HuH-7 (cell line): ENCODE data around the gene TPM4.
"Not testable (repeated sequence)": the region's sequence is repeated elsewhere in the genome, so short reads cannot be mapped to it uniquely, and the experiment has no call there.

Experiments
- DNase-seq: peaks from one replicate; pipeline ENCODE4 v3.0.0; 2011; ENCODE audit warnings: low spot score

TPM4 gene

DNA sequence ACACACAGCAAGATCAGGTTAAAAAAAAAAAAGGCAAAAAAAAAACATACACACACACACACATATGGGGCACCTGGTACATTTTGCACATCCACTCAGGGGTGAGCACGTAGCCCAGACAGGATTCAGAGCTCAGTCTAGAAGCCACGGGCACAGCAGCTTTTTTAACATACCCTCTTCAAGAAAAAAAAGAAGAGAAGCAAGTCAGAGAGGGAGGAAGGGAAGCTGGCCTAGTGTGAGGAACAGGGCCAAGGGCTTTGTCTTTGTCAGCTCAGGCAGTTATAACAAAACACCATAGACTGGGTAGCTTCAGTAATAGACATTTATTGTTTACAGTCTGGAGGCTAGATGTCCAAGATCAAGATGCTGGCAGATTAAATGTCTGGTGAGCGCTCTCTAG lies 2.3 kb upstream of the TPM4 start:
- no peak for DNase-seq

GRCh38 chr19:16074488-16075365 lies 1.6 kb upstream of the TPM4 start:
- DNase-seq, result no peak

DNA sequence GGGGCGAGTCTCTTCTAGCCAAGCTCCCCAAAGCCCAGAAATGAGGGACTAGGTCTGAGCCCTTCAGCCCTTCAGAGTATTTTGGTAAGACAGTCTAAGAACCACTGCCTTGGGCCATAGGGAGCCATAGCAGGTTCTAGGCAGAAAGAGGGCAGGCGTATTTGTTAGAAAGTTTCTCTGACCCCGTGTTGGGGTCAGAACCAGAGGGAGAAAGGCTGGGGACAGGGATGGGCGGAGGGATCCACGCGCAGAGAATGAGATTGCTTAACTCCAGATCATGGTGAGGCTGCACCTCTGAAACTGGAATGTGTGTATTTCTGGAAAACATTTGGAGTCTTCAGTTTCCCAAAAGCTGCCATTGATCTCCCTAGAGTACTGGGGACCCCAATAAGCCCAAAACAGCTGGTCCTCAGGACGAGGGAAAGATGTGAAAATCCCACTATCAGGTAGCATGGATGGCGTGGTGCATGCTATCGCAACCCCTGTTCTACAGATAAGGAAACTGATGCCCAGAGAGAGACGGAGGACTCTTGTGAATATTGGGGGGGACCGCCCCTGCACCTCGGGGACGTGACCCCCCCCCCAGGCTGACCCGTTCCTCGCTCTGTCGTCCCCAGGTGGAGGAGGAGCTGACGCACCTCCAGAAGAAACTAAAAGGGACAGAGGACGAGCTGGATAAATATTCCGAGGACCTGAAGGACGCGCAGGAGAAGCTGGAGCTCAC lies 703 bp upstream of the TPM4 start:
- DNase-seq, result no peak

GRCh38 chr19:16076958-16077611 lies 790 bp downstream of the TPM4 start:
- no peak for DNase-seq

DNA sequence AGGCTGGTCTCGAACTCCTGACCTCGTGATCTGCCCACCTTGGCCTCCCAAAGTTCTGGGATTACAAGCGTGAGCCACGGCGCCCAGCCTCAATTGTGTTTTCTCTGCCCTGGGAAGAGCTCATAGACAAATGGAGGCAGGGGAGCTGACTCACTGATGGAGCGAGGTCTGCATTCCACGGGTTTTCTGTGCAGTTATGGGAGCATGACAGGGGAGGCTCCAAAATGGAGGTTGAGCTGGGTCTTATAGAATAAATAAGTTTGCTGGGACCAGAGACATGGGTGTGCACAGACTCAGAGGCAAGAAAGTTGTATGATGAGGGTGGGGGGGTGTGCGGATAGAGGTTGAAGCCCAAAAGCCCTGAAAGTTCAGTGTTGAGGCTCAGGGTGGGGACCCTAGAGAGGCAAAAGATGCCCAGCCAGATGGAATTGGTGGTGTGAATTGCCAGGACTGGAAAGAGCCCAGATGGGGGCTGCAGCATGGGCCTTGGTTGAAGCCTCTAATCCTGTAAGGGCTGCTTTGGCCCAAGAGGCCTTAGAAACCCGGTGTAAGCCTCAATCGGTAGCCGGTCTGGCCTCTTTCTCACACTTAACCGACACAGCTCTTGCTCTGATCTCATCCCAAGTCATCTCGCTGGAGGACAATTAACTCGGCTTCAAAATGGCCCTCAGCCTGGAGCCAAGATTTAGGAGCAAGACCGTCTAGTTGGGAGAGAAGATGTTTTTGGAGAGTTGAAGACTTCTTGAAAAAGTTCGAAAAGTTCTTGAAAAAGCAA lies 1.9 kb downstream of the TPM4 start:
- no peak for DNase-seq

DNA sequence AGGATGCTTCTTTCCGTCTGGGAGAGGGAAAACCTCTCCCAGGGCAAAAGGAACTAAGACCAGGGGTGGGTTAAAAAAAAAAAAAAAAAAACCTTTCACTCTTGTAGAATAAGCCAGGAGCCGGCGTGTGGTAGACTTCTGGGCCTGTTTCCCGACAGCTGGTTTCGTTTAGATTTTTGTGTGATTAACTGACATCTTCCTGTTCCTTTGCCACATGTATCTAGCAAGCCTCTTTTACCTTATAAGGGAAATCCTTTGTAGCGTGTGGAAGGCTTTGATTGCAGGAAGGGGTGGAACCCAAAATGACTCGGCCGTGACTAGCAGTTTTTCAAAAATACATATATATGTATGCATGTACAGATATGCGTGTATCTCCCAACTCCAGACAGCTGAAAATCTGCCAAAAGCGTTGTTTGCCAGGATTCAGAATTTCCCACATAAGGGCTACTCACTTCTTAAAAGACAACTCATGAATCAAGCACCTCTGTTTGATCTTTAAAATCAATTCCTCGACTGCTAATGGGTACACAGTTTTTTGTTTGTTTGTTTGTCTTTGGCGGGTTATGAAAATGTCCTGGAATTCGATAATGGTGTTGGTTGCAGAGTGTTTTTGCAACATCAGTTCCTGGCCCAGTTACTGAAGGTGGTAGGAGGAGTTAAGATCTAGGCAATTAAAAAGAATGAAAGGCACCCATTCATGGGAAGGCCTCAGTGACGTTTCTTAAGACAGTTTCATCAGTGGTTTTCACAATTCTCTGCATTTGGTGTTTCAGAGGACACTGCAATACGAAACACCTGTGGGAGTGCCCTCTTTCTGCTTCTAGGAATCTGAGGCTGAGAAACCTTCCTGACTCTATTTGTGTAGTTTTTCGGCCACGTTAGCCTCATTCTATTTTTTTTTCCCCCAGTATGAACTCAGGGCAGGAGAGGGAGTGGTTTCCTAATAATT lies 2.7 kb downstream of the TPM4 start:
- DNase-seq, result no peak

GRCh38 chr19:16084067-16084685 lies 7.9 kb downstream of the TPM4 start:
- DNase-seq, result no peak

DNA sequence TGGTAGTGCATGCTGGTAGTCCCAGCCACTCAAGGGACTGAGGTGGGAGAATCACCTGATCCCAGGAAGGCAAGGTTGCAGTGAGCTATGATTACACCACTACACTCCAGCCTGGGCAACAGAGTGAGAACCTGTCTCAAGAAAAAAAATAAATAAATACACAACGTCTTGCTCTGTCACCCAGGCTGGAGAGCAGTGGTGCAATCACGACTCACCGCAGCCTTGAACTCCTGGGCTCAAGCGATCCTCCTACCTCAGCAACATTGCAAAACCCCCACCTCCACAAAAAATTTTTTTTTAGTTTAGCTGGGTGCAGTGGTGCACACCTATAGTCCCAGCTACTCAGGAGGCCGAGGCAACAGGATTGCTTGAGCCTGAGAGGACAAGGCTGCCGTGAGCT lies 8.8 kb downstream of the TPM4 start:
- DNase-seq, result no peak

DNA sequence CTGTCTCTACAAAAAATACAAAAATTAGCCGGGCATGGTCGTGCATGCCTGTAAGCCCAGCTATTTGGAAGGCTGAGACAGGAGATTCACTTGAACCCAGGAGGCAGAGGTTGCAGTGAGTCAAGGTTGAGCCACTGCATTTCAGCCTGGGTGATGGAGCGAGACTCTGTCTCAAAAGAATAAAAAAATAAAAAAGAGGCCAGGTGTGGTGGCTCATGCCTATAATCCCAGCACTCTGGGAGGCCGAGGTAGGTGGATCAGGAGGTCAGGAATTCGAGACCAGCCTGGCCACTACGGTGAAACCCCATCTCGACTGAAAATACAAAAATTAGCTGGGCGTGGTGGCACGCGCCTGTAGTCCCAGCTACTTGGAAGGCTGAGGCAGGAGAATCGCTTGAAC lies 11.1 kb downstream of the TPM4 start:
- not testable (repeated sequence) for DNase-seq

GRCh38 chr19:16087940-16088339 lies 11.6 kb downstream of the TPM4 start:
- DNase-seq, result no peak

DNA sequence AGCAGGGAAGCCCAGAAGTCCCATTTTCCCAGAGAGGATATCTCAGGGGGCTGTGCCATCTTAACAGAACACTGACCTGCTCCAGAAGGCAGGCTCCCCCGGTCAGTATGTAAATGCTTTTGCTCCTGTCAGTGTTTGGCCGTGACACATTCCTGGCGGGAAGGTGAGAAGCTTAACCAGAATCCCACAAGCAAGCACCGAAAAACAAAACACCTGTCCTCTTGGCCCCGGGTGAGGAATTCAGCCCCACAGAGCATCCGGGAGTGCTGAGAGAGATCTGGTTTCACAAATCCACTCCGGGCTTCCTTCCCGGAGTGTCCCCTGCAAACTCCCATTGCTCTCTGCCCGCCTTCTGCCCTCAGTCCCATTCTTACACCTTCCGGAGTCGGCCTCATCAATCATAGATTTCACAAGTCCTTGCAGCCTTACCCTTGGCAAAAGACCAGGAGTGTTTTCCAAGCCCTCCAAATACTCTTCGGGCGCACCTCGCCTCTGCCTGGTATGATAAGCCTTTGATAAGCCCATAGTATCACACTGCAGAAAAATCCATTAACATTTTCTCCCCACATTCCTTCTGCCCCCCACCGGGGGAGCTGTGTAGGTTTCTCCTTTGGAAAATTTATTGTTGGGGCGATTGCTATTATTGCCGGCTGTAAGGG lies 12.2 kb downstream of the TPM4 start:
- DNase-seq, result no peak

DNA sequence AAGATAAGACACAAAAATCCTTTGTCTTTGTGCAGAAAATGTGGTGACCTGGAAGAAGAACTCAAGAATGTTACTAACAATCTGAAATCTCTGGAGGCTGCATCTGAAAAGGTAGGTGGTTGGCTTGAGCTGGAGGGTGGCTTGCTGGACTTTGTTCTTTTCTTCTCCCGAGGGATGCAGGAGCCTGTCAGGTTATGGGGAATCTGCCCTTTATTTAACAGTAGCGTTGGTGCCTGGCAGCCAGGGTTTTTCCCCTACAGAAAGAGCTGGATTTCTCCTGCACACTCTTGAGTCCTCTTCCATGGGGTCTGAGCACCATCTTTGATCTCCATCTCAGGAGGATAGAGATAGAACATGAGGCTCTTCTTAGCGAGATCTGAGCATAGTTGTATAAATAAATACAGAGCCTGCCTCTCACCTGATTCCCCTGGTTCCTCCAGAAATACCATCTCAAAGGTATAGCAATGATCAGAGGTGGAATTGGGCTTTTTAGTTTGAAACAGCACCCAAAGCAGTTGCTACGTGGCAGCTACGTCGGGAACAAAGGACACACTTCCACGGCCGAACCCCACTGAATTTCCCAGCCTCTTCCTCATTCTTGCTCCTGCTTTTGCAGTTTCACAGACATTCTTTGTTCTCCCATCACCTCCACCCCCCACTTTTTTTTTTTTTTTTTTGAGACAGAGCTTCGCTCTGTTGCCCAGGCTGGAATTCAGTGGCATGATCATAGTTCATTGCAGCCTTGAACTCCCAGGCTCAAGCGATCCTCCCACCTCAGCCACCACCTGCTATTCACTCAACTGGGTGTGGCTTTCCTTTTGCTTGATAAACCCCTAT lies 12.9 kb downstream of the TPM4 start:
- no peak for DNase-seq

- DNase-seq, result no peak
These were observed 15.5 kb downstream of the TPM4 start for GRCh38 chr19:16091546-16092475.

GRCh38 chr19:16094360-16095070 lies 18.2 kb downstream of the TPM4 start:
- DNase-seq, result no peak

DNA sequence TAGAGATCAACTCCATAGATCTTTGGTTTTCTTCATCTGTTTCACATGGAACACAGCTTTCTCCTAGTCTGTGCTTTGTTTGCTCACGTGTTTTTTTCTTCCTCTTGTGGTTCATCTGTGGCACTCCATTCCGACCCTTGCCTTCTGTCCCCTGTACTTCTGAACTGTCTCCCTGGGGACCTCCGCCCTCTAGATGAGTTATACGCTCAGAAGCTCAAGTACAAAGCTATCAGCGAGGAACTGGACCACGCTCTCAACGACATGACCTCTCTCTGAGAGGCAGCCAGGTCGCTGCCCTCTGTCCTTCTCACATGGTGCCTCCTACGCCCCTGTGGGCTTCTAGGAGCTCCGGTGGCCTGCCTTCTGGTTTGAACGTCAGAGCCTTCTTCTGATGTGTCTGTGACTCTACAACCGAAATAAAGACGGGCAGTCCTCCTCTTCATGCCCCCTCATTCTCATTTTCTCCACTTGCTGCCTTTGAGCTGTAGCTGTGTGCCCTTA lies 18.8 kb downstream of the TPM4 start:
- DNase-seq, result no peak

- DNase-seq, result no peak
These were observed 20.1 kb downstream of the TPM4 start for GRCh38 chr19:16096280-16096855.

- no peak for DNase-seq
These were observed 22.1 kb downstream of the TPM4 start for GRCh38 chr19:16098416-16098768.
